GM12878 (cell line): ENCODE data around the gene OR1L8. TPM values are rescaled to one million over a fixed set of nuclear protein-coding genes. Genes with fewer than 3 reads are reported as not detected.

ENCODE experiments used
- ATAC-seq: fragments of 200-7000 bp; cut with Tn5 transposase; 3 replicates; pipeline ENCODE4 v1.9.1; 2020; ENCODE audit warnings: mild to moderate bottlenecking, moderate library complexity
- BruUV-seq: library from RNA; stranded (reverse); fragments of 400-500 nt; replicated peaks from 2 replicates; lab custom pipeline; 2021; lab: Mats Ljungman, UMichigan
- CTCF ChIA-PET: fragments of 300-600 bp; sonication (Branson Sonifier 250); formaldehyde crosslinking; extraction: SDS; loops from one replicate; lab custom pipeline; 2021; ENCODE audit warnings: inconsistent platforms; lab: Yijun Ruan, JAX
- POLR2A ChIA-PET: fragments of 350-600 bp; formaldehyde crosslinking; extraction: SDS; loops from one replicate; lab custom pipeline; 2021; ENCODE audit warnings: inconsistent platforms; lab: Charles Lee
- RAD21 ChIA-PET: fragments of 300-600 bp; sonication (Branson Sonifier 250); formaldehyde crosslinking; loops from one replicate; lab custom pipeline; 2023; ENCODE audit warnings: antibody characterized with exemption; ENCODE audit not compliant: unreplicated experiment; lab: Charles Lee
- SMC1A ChIA-PET: fragments of 300-600 bp; sonication (Branson Sonifier 250); formaldehyde crosslinking; loops from one replicate; lab custom pipeline; 2023; ENCODE audit not compliant: unreplicated experiment, uncharacterized antibody; lab: Charles Lee
- DNase-seq: peaks from one replicate; pipeline ENCODE4 v3.0.0-alpha.2; 2011; ENCODE audit warnings: low read depth, low spot score
- FAIRE-seq: peaks from 3 replicates; lab custom pipeline; 2011; peaks lifted over from hg19 to GRCh38; lab: Jason Lieb, UNC
- H2AFZ ChIP-seq: 2 replicates; pipeline ENCODE4 v1.6.0; 2011; ENCODE audit warnings: low read depth, low read length, control low read depth; ENCODE audit not compliant: control insufficient read depth
- H3K27ac ChIP-seq: 2 replicates; pipeline ENCODE4 v1.5.1; 2011; ENCODE audit warnings: control low read depth; ENCODE audit not compliant: control insufficient read depth, insufficient read depth
- H3K27me3 ChIP-seq, 2 experiments: replicated peaks in 1 of 2; 2 replicates each; pipeline versions ENCODE4 v1.6.0 to v1.6.1; 2011; ENCODE audit warnings: low read length in 1 of 2; ENCODE audit not compliant: control insufficient read depth in 2 of 2, insufficient read depth in 2 of 2
- H3K36me3 ChIP-seq, 2 experiments: 2 replicates each; pipeline ENCODE4 v1.5.1; 2011; ENCODE audit warnings: low read length in 1 of 2; ENCODE audit not compliant: control insufficient read depth in 2 of 2, insufficient read depth in 2 of 2
- H3K4me1 ChIP-seq: 2 replicates; pipeline ENCODE4 v1.6.1; 2011; ENCODE audit warnings: mild to moderate bottlenecking, low read length, moderate library complexity, mixed read lengths; ENCODE audit not compliant: control insufficient read depth, insufficient read depth
- H3K4me2 ChIP-seq: 2 replicates; pipeline ENCODE4 v1.6.0; 2011; ENCODE audit warnings: control low read depth; ENCODE audit not compliant: control insufficient read depth, insufficient read depth
- H3K4me3 ChIP-seq: fragments of 200-600 bp; sonication (generic); 2 replicates; pipeline ENCODE4 v1.5.1; 2016
- H3K79me2 ChIP-seq: 2 replicates; pipeline ENCODE4 v1.6.0; 2011; ENCODE audit warnings: low read length; ENCODE audit not compliant: control insufficient read depth, insufficient read depth
- H3K9ac ChIP-seq: 2 replicates; pipeline ENCODE4 v1.8.0; 2011; ENCODE audit warnings: low read length, control low read depth, mixed read lengths; ENCODE audit not compliant: control insufficient read depth, insufficient read depth
- H3K9me3 ChIP-seq: replicated peaks from 3 replicates; pipeline ENCODE4 v1.5.1; 2011; ENCODE audit warnings: mild to moderate bottlenecking, low read length; ENCODE audit not compliant: control insufficient read depth, insufficient read depth
- H4K20me1 ChIP-seq: 2 replicates; pipeline ENCODE4 v1.6.0; 2011; ENCODE audit not compliant: control insufficient read depth, insufficient read depth
- BCL3 ChIP-seq: IDR thresholded peaks from 2 replicates; pipeline ENCODE4 v1.6.1; 2011; ENCODE audit warnings: borderline replicate concordance, low read depth, mild to moderate bottlenecking, moderate library complexity, low read length; ENCODE audit not compliant: insufficient read depth, poor library complexity, severe bottlenecking
- CHD1 ChIP-seq: IDR thresholded peaks from 2 replicates; pipeline ENCODE4 v1.6.1; 2012; ENCODE audit warnings: low read depth, low read length, improper control_type of control experiment
- E2F4 ChIP-seq: IDR thresholded peaks from 2 replicates; pipeline ENCODE4 v1.6.1; 2012; ENCODE audit warnings: low read depth, low read length, improper control_type of control experiment
- E4F1 ChIP-seq: fragments of 450-650 bp; IDR thresholded peaks from 2 replicates; pipeline ENCODE4 v1.6.1; 2018; ENCODE audit warnings: borderline replicate concordance, mild to moderate bottlenecking; ENCODE audit not compliant: partially characterized antibody
- EED ChIP-seq: sonication (generic); IDR thresholded peaks from 2 replicates; pipeline ENCODE4 v1.6.1; 2016; ENCODE audit warnings: antibody characterized with exemption, low read depth
- ESRRA ChIP-seq: IDR thresholded peaks from 2 replicates; pipeline ENCODE4 v1.6.1; 2012; ENCODE audit warnings: mild to moderate bottlenecking, low read length, improper control_type of control experiment
- NFYB ChIP-seq: IDR thresholded peaks from 2 replicates; pipeline ENCODE4 v1.6.1; 2011; ENCODE audit warnings: low read depth, mild to moderate bottlenecking, low read length, improper control_type of control experiment, moderate library complexity; ENCODE audit not compliant: insufficient read depth
- NR2C2 ChIP-seq: IDR thresholded peaks from 2 replicates; pipeline ENCODE4 v1.6.1; 2011; ENCODE audit warnings: borderline replicate concordance, low read depth; ENCODE audit not compliant: control insufficient read depth, insufficient read length
- NR2F1 ChIP-seq: fragments of 450-650 bp; conservative IDR thresholded peaks from 2 replicates; pipeline ENCODE4 v1.6.1; 2017; ENCODE audit warnings: mild to moderate bottlenecking
- NRF1 ChIP-seq: conservative IDR thresholded peaks from 2 replicates; pipeline ENCODE4 v1.6.1; 2011; ENCODE audit warnings: mild to moderate bottlenecking, low read depth, low read length, improper control_type of control experiment
- RELB ChIP-seq: fragments of 450-650 bp; IDR thresholded peaks from 2 replicates; pipeline ENCODE4 v1.6.1; 2017; ENCODE audit warnings: low read depth, mild to moderate bottlenecking, moderate library complexity
- RFX5 ChIP-seq: IDR thresholded peaks from 2 replicates; pipeline ENCODE4 v1.6.1; 2011; ENCODE audit warnings: low read depth, low read length, improper control_type of control experiment
- SMARCA5 ChIP-seq: fragments of 450-650 bp; IDR thresholded peaks from 2 replicates; pipeline ENCODE4 v1.6.1; 2017; ENCODE audit warnings: mild to moderate bottlenecking
- ZBTB33 ChIP-seq: fragments of 450-650 bp; IDR thresholded peaks from 2 replicates; pipeline ENCODE4 v1.6.1; 2017; ENCODE audit warnings: mild to moderate bottlenecking
- WGBS: methylation state at CpG from one replicate; pipeline ENCODE4 v1.1.6; 2016; ENCODE audit warnings: low lambda C conversion rate; ENCODE audit not compliant: insufficient replicate concordance, insufficient coverage; ENCODE audit errors: missing lambda C conversion rate; 5-methylcytosine and 5-hydroxymethylcytosine counted together
- in situ Hi-C: fragments of 300-500 bp; cut with MboI; formaldehyde crosslinking; loops from 9 replicates; pipeline ENCODE4 v1.14.3; 2018; ENCODE audit warnings: mixed read lengths
- intact Hi-C: fragments of 100-400 bp; cut with micrococcal nuclease; formaldehyde crosslinking; loops from one replicate; pipeline ENCODE4 v1.14.2; 2022; ENCODE audit not compliant: unreplicated experiment
- polyA plus RNA-seq, 11 experiments: library from polyadenylated mRNA; depleted of rRNA in 4 of 11; unstranded in 6 of 11; stranded (reverse) in 5 of 11; fragments of >200 nt; fragmentation: Nextera tagmentation in 4 of 11; fragmentation: Illumina TruSeq in 1 of 11; extraction: Ambion mirVana in 4 of 11; extraction: Trizol in 1 of 11; gene quantifications; 1 replicate in 1 of 11; 2 replicates in 10 of 11; pipeline versions ENCODE4 v1.2.1 to v1.2.3, GENCODE V29; 2011 to 2016; ENCODE audit warnings: inconsistent platforms in 2 of 11, missing spikeins in 2 of 11, low read depth in 1 of 11
- total RNA-seq, 4 experiments: library from RNA; depleted of rRNA in 3 of 4; stranded (reverse); fragments of >200 nt in 3 of 4; fragmentation: Illumina TruSeq in 1 of 4; extraction: Trizol in 1 of 4; gene quantifications; 2 replicates each; pipeline versions ENCODE4 v1.2.1 to v1.2.3, GENCODE V29; 2013 to 2021

OR1L8 gene
- total and polyA plus RNA-seq, 10 of the 15 experiments (the other 5 are each of a cell fraction or from before 2014, with no cell fraction given), result not detected

GRCh38 chr9:122605691-122606090, 22.5 kb upstream of the OR1L8 start (continued):
- TF ChIP-seq E4F1 (no peak), CHD1 (no peak), NRF1 (no peak)

GRCh38 chr9:122580360-122580759, 2.8 kb downstream of the OR1L8 start:
- H3K79me2 ChIP-seq, result no peaks in the 10 kb centered on the region
- 76% methylated on average over 3 of the region's 3 CpGs for WGBS
- no TSS peak for BruUV-seq
- H3K4me3 ChIP-seq, result no peak overlapping the region
- H3K9me3 ChIP-seq, result no peaks in the 10 kb centered on the region
- no peak overlapping the region for H3K4me2 ChIP-seq
- H2AFZ ChIP-seq, result no peak overlapping the region
- DNase-seq (no peak), ATAC-seq (no peak), FAIRE-seq (no peak)
- ChIA-PET SMC1A (no interaction called here), POLR2A (interaction anchor here (0.5 kb wide), 1 partner anchor 210 kb away, joined by 3 read pairs; no protein-coding TSS in a partner anchor), CTCF (no interaction called here), RAD21 (no interaction called here)
- no peaks in the 10 kb centered on the region for H3K27me3 ChIP-seq
- intact Hi-C loops, result no loop called here
- no peaks in the 10 kb centered on the region for H4K20me1 ChIP-seq
- no peak overlapping the region for H3K9ac ChIP-seq
- in situ Hi-C loops, result no loop called here
- H3K4me1 ChIP-seq, result no peaks in the 10 kb centered on the region
- no peak overlapping the region for H3K27ac ChIP-seq
- H3K36me3 ChIP-seq, result no peaks in the 10 kb centered on the region
- TF ChIP-seq ZBTB33 (no peak), SMARCA5 (no peak), CHD1 (no peak), E2F4 (no peak), RELB (no peak), NFYB (no peak), NR2C2 (no peak), NR2F1 (no peak), RFX5 (no peak), ESRRA (no peak), EED (no peak), BCL3 (no peak)
